ENCODE results near the gene FOSL2. TPM values are rescaled to one million over a fixed set of nuclear protein-coding genes. Genes with fewer than 3 reads are reported as not detected.

FOSL2 gene
- total and polyA plus RNA-seq, 8 donors: 11.7 to 114 (median 15.1) TPM

DNA sequence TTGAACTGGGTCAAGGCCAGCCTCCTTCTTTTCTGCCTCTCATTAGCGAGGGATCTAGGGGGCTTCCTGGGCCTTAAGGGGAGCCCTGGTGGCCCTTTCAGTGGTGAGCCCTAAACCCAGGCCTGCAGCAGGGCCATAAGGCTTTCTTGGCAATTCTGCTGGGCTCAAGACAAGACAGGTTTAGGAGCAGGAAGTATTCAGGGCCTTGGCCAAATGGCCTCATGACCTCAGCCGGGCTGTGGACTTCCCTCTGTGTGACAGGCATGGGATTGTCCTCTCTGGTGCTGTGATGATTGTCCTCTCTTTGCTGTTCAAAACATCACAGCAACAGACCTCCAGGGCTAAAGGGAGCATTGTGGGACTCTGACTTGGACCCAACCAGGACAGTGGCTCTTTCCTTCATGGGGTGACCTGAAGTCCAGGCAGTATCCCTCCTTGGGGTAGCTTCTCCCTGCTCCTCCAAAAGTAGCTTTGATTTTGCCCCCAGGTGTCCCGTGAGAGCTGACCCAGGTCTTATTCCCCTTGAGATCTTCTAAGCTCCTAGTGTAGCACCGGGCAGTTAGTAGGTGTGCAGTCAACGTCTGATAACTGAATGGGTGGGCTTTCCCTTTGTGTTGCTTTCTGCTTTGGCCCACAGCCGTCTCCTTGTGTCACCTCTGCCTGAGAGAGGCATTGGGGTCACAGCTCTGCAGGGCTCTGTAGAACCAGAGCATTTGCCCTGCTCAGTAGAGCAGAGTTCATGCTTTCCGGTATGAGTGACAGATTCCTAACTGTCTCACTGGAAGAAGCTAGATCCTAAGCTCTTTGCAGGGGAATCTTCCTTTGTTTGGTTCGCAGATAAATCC is 14.7 kb downstream of the FOSL2 start:
- TF ChIP-seq, protein P1, sequence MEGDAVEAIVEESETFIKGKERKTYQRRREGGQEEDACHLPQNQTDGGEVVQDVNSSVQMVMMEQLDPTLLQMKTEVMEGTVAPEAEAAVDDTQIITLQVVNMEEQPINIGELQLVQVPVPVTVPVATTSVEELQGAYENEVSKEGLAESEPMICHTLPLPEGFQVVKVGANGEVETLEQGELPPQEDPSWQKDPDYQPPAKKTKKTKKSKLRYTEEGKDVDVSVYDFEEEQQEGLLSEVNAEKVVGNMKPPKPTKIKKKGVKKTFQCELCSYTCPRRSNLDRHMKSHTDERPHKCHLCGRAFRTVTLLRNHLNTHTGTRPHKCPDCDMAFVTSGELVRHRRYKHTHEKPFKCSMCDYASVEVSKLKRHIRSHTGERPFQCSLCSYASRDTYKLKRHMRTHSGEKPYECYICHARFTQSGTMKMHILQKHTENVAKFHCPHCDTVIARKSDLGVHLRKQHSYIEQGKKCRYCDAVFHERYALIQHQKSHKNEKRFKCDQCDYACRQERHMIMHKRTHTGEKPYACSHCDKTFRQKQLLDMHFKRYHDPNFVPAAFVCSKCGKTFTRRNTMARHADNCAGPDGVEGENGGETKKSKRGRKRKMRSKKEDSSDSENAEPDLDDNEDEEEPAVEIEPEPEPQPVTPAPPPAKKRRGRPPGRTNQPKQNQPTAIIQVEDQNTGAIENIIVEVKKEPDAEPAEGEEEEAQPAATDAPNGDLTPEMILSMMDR (IDR thresholded peaks at IDR 0.05): no peak
- Histone ChIP-seq H3K27me3 (no peaks in the 10 kb centered on the region), H3K36me3 (peaks cover 0 to 99% of the 10 kb centered on the region in 2 donors), H3K4me1 (peaks cover 14 to 99% of the 10 kb centered on the region in 2 donors), H3K4me3 (no peak overlapping the region), H3K27ac (peak overlapping the region; percentile 65 to 84), H3K9me3 (no peaks in the 10 kb centered on the region)
- intact Hi-C loops (cut with DNase I): no loop called here
- ATAC-seq (peak; percentile 9), DNase-seq (peak in 1 of 4 donors; percentile 57)

DNA sequence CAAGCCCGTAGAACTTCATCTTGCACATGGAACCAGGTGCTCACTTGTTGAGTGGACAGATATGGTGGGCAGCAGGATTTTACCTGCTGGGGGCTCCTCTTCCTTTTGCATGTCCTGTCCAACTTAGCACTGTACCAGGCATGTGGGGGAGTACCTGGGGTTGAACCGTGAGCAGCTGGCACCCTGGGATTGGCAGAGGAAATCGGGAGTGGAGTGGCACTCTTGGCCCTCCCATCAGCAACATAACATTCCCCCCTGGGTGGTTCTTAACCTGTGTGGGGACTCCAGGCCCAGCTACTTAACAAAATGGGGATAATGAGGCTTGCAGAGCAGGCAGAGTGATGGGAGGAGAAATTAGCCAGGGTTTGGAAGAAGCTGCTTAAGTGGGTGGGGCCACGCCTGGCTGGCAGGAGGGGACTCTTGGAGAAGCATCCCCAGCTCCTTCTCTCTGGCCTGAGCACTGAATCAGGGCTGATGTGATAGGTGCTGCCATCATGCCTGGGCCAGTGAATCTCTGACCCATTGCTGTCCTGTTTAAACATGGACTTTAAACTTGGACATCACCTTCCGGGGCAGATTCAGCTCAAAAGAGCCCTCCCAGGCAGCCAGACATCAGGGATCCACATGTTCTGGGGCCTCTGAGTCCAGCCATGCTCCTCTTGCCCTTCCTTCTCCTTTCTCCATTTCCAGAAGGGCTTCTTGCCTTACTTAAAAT is 15.5 kb downstream of the FOSL2 start:
- DNase-seq: peak in 1 of 4 donors; percentile 26
- Histone ChIP-seq H3K4me3 (no peak overlapping the region), H3K4me1 (peaks cover 14 to 99% of the 10 kb centered on the region in 2 donors), H3K36me3 (peaks cover 0 to 100% of the 10 kb centered on the region in 2 donors), H3K27ac (peak overlapping the region; percentile 30 to 84), H3K9me3 (no peaks in the 10 kb centered on the region), H3K27me3 (no peaks in the 10 kb centered on the region)
- TF ChIP-seq, protein P1 (IDR thresholded peaks at IDR 0.05): no peak
- no peak for ATAC-seq
- intact Hi-C loops (cut with DNase I): no loop called here

DNA sequence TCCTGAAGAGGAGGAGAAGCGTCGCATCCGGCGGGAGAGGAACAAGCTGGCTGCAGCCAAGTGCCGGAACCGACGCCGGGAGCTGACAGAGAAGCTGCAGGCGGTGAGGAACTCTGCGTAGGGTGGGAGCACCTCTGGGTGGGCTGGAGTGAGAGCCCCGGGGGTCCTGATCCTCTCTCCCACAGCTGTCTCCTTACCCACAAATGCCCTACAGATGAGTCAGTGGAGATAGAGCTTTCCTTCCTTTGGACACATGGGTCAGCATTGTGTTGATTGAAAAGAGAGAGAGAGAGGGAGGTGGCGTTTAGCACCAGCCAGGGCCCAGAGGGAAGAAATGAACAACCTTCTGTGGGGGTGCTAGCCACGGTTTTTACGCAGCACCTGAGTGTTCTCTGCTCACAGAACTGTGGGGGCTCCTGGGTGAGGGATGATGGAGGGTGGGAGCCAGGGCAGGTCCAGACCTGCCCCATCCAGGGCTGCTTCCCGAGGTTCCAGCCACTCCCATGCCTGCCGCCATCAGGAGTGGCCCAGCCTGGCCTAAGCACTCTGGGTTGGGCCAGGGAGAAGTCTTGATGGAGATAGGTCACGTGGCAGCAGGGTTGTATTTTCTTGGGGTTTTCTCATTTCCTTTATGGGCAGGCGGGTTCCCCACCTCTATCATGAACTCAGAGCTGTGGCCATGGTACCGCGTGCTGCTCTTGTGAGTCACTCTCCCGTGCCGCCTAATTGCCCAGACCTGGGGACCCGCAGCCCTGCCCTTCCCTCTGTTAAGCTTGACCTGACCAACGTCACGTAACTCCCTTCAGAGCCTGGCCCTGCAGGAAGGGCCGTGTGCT is 16.3 kb downstream of the FOSL2 start:
- Histone ChIP-seq H3K4me3 (no peak overlapping the region), H3K4me1 (peaks cover 14 to 97% of the 10 kb centered on the region in 2 donors), H3K9me3 (no peaks in the 10 kb centered on the region), H3K27me3 (no peaks in the 10 kb centered on the region), H3K36me3 (peaks cover 0 to 100% of the 10 kb centered on the region in 2 donors), H3K27ac (peak overlapping the region; percentile 30)
- DNase-seq (peak in 2 of 4 donors; percentile 83 to 88), ATAC-seq (peak; percentile 30)
- intact Hi-C loops (cut with DNase I): no loop called here
- TF ChIP-seq, protein P1 (IDR thresholded peaks at IDR 0.05): no peak

DNA sequence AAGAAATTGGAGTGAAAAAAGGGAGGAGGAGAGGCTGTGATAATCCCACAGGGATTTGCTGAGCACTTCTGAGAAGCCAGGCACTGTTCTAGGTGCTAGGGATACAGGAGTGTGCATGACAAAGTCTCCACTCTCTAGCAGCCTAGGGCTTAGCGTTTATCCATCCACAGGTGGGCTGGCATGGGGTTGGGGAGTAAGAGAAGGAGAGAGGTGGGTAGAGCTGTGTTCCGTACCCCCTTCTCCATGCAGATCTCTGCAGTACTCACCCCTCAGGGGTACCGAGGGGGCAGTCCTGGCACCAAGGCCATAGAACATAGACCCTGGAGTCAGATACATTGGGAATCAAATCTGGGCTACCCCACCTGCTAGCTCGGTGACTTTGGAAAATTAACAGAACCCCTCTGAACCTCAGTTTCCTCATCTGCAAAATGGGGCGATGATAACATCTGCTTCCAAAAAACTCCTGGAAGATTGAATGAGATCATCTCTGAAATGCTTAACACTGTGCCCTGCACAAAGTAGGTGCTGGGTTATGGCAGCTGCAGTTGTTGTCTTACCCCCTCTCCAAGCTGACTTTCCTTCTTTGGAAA is 18.6 kb downstream of the FOSL2 start:
- Histone ChIP-seq H3K9me3 (no peaks in the 10 kb centered on the region), H3K27me3 (no peaks in the 10 kb centered on the region), H3K36me3 (peaks cover 0 to 100% of the 10 kb centered on the region in 2 donors), H3K4me3 (no peak overlapping the region), H3K27ac (peak overlapping the region in 1 of 2 donors; percentile 11), H3K4me1 (peaks cover 7 to 81% of the 10 kb centered on the region in 2 donors)
- intact Hi-C loops (cut with DNase I): no loop called here
- ATAC-seq (no peak), DNase-seq (peak in 1 of 4 donors; percentile 10)
- TF ChIP-seq, protein P1 (IDR thresholded peaks at IDR 0.05): no peak

Data from left lung (tissue), 10 donors.